Esophagus muscularis mucosa (tissue), 4 donors: Measurements from ENCODE around the gene LHX8. TPM values are rescaled to one million over a fixed set of nuclear protein-coding genes. Genes with fewer than 3 reads are reported as not detected.

Experiments used
- DNase-seq: peaks from one replicate; pipeline ENCODE4 v3.0.0-alpha.2; 2017; ENCODE audit errors: extremely low spot score
- H3K27ac ChIP-seq, 4 donors: fragments of 200-600 bp; sonication (generic); replicated peaks in 1 of 4; 1 replicate in 3 of 4; 2 replicates in 1 of 4; pipeline ENCODE4 v1.5.1; 2016 to 2019; ENCODE audit warnings: mild to moderate bottlenecking in 1 of 4
- H3K27me3 ChIP-seq, 4 donors: fragments of 200-600 bp; sonication (generic); one replicate each; pipeline versions ENCODE4 v1.5.1 to v1.6.0; 2016 to 2019
- H3K36me3 ChIP-seq, 4 donors: fragments of 200-600 bp; sonication (generic); one replicate each; pipeline ENCODE4 v1.5.1; 2016 to 2019
- H3K4me1 ChIP-seq, 4 donors: fragments of 200-600 bp; sonication (generic); one replicate each; pipeline ENCODE4 v1.5.1; 2016 to 2019
- H3K4me3 ChIP-seq, 4 donors: fragments of 200-600 bp; sonication (generic); 1 replicate in 2 of 4; 2 replicates in 2 of 4; pipeline ENCODE4 v1.5.1; 2016 to 2019; ENCODE audit warnings: mild to moderate bottlenecking in 4 of 4, moderate library complexity in 1 of 4
- H3K9me3 ChIP-seq, 4 donors: fragments of 200-600 bp; sonication (generic); 1 replicate in 3 of 4; 2 replicates in 1 of 4; pipeline ENCODE4 v1.5.1; 2016 to 2019
- CTCF ChIP-seq, 3 experiments: fragments of 200-600 bp in 2 of 3; fragments of 450-650 bp in 1 of 3; sonication (generic) in 2 of 3; IDR thresholded peaks; one replicate each; pipeline ENCODE4 v1.5.1; 2017 to 2019; ENCODE audit warnings: antibody characterized with exemption in 3 of 3, mild to moderate bottlenecking in 2 of 3, moderate library complexity in 1 of 3
- EP300 ChIP-seq: sonication (generic); formaldehyde crosslinking; IDR thresholded peaks from one replicate; pipeline ENCODE4 v1.6.1; 2017; ENCODE audit warnings: antibody characterized with exemption
- POLR2A ChIP-seq: fragments of 450-650 bp; IDR thresholded peaks from one replicate; pipeline ENCODE4 v1.6.1; 2017; ENCODE audit warnings: antibody characterized with exemption, moderate library complexity, mild to moderate bottlenecking, low read depth
- POLR2AphosphoS5 ChIP-seq, 2 donors: sonication (generic); formaldehyde crosslinking; IDR thresholded peaks; one replicate each; pipeline ENCODE4 v1.6.1; 2017; ENCODE audit warnings: antibody characterized with exemption in 2 of 2
- WGBS: methylation state at CpG from one replicate; pipeline ENCODE4 v1.1.5; 2018; 5-methylcytosine and 5-hydroxymethylcytosine counted together
- intact Hi-C: fragments of 100-400 bp; cut with DNase I; formaldehyde crosslinking; loops from one replicate; pipeline ENCODE4 v1.15.1; 2023
- total RNA-seq, 4 donors: library from RNA; depleted of rRNA; stranded (reverse); fragments of >200 nt; gene quantifications; one replicate each; pipeline versions ENCODE4 v1.1.0 to v1.2.1, GENCODE V29; 2016

Gene LHX8
- total RNA-seq, 4 donors from 2014 or later = not detected

- Histone ChIP-seq H3K36me3 (no peaks in the 10 kb centered on the region), H3K4me3 (no peak overlapping the region), H3K9me3 (peaks cover 0 to 8% (median 0%) of the 10 kb centered on the region in 4 donors), H3K27me3 (peaks cover 0 to 69% (median 39%) of the 10 kb centered on the region in 4 donors), H3K27ac (no peak overlapping the region), H3K4me1 (peaks cover 0 to 12% (median 4%) of the 10 kb centered on the region in 4 donors)
- no peak for DNase-seq
- 39% methylated on average over 5 of the region's 23 CpGs for WGBS
- intact Hi-C loops = no loop called here
- TF ChIP-seq CTCF (IDR thresholded peaks at IDR 0.05) = no peak
- no peak for TF ChIP-seq POLR2A
- no peak for TF ChIP-seq EP300
- no peak for TF ChIP-seq POLR2AphosphoS5 (IDR thresholded peaks at IDR 0.05)
These were observed 9.7 kb upstream of the LHX8 start for GRCh38 chr1:75124510-75124909.

- intact Hi-C loops = no loop called here
- Histone ChIP-seq H3K36me3 (no peaks in the 10 kb centered on the region), H3K27ac (no peak overlapping the region), H3K4me1 (peaks cover 0 to 18% (median 8%) of the 10 kb centered on the region in 4 donors), H3K27me3 (peaks cover under 1 to 76% (median 47%) of the 10 kb centered on the region in 4 donors), H3K4me3 (peak overlapping the region in 1 of 4 donors; percentile 9), H3K9me3 (peaks cover 0 to 8% (median 0%) of the 10 kb centered on the region in 4 donors)
- TF ChIP-seq EP300 (no peak), CTCF (IDR thresholded peaks at IDR 0.05) (no peak), POLR2A (no peak), POLR2AphosphoS5 (IDR thresholded peaks at IDR 0.05) (no peak)
- 62% methylated on average over 25 of the region's 38 CpGs for WGBS
- DNase-seq = no peak
These were observed 8.9 kb upstream of the LHX8 start for GRCh38 chr1:75125161-75125726.

GRCh38 chr1:75126611-75127101 is 7.5 kb upstream of the LHX8 start:
- Histone ChIP-seq H3K9me3 (peaks cover 0 to 8% (median 0%) of the 10 kb centered on the region in 4 donors), H3K4me1 (peaks cover 0 to 30% (median 20%) of the 10 kb centered on the region in 4 donors), H3K27me3 (peaks cover 3 to 90% (median 60%) of the 10 kb centered on the region in 4 donors), H3K36me3 (no peaks in the 10 kb centered on the region), H3K27ac (no peak overlapping the region), H3K4me3 (no peak overlapping the region)
- DNase-seq = no peak
- WGBS = 63% methylated on average over 12 of the region's 12 CpGs
- intact Hi-C loops = no loop called here
- no peak for TF ChIP-seq POLR2AphosphoS5 (IDR thresholded peaks at IDR 0.05)
- TF ChIP-seq CTCF (IDR thresholded peaks at IDR 0.05) = no peak
- TF ChIP-seq EP300 = no peak
- no peak for TF ChIP-seq POLR2A

- H3K4me1 ChIP-seq = peaks cover 0 to 30% (median 23%) of the 10 kb centered on the region in 4 donors
- peaks cover 0 to 8% (median 0%) of the 10 kb centered on the region in 4 donors for H3K9me3 ChIP-seq
- TF ChIP-seq EP300 (no peak), CTCF (IDR thresholded peaks at IDR 0.05) (no peak), POLR2A (no peak), POLR2AphosphoS5 (IDR thresholded peaks at IDR 0.05) (no peak)
- peaks cover 3 to 100% (median 75%) of the 10 kb centered on the region in 4 donors for H3K27me3 ChIP-seq
- H3K4me3 ChIP-seq = no peak overlapping the region
- intact Hi-C loops = no loop called here
- WGBS = 14% methylated on average over 27 of the region's 27 CpGs
- no peaks in the 10 kb centered on the region for H3K36me3 ChIP-seq
- no peak for DNase-seq
- no peak overlapping the region for H3K27ac ChIP-seq
These were observed 6.1 kb upstream of the LHX8 start for GRCh38 chr1:75127916-75128717.
